ENCODE measurements around the gene NSUN5.

DNA sequence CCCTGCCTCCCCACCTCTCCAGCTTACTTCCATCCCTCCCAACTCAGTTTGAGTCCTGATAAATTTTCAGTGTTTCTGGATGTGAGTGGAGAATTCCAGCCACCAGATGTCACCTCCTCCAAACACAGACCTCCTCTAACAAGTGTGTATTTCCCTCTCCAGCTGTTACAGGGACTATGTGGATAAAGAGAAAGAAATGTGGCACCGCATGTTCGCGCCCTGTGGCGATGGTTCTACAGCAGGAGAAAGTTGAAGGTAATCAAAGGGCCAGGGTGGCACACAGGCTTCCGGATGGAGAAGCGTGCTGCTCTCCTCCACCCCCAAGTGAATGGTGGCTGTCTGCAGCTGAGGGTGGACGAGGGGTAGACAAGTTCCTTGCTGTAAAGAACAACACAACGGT, 34.0 kb upstream of the NSUN5 start:
- TF ChIP-seq CTCF (IDR thresholded peaks at IDR 0.05) (peak; percentile 44 to 57 (median 49)), EP300 (IDR thresholded peaks at IDR 0.05) (no peak)

Data from esophagus muscularis mucosa (tissue), 3 donors.